Fibroblast of pulmonary artery (primary cell): ENCODE measurements around the gene EYA2.
A peak's percentile ranks its signal among the peaks of the same experiment; 100 is the strongest.

ENCODE experiments used
- DNase-seq: peaks from one replicate; pipeline ENCODE4 v3.0.0-alpha.2; 2010; ENCODE audit warnings: low read depth
- H3K4me3 ChIP-seq: replicated peaks from 2 replicates; pipeline ENCODE4 v1.5.1; 2011; ENCODE audit warnings: low read depth, mild to moderate bottlenecking, control low read depth, low read length, moderate library complexity
- TF ChIP-seq, protein P1 (sequence below): IDR thresholded peaks from 2 replicates; pipeline ENCODE4 v1.5.1; 2011; ENCODE audit warnings: mild to moderate bottlenecking, control low read depth, low read length, inconsistent platforms; ENCODE audit errors: missing control alignments

EYA2 gene

DNA sequence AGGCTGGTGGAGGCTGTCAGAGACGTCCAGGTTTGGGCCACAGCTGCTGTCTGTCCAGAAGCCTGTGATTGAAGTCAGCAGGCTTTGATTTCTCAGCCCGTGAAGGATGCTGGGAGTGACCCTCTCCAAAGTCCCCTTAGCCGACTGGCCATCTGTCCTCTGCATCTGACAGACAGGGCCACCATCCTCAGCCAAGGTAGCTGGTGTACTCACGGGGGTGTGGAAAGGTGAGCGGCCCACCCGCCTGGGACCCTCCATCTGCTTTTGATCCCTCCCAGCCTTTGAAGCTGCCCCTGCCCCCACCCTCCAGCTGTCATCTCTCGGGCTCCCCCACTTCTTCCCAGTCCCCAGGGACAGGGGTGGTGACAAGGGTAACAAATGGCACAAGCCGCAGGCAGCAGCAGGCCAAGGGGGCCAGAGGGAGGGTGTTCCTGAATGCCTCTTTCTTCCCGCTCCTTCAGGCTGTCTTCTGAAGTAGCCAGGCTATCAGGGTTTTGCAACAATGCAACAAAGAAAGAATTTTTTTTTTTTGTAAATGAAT, 84.4 kb downstream of the EYA2 start:
- no peak for DNase-seq
- TF ChIP-seq, protein P1, sequence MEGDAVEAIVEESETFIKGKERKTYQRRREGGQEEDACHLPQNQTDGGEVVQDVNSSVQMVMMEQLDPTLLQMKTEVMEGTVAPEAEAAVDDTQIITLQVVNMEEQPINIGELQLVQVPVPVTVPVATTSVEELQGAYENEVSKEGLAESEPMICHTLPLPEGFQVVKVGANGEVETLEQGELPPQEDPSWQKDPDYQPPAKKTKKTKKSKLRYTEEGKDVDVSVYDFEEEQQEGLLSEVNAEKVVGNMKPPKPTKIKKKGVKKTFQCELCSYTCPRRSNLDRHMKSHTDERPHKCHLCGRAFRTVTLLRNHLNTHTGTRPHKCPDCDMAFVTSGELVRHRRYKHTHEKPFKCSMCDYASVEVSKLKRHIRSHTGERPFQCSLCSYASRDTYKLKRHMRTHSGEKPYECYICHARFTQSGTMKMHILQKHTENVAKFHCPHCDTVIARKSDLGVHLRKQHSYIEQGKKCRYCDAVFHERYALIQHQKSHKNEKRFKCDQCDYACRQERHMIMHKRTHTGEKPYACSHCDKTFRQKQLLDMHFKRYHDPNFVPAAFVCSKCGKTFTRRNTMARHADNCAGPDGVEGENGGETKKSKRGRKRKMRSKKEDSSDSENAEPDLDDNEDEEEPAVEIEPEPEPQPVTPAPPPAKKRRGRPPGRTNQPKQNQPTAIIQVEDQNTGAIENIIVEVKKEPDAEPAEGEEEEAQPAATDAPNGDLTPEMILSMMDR: no peak
- no peak overlapping the region for H3K4me3 ChIP-seq

GRCh38 chr20:46979603-46980241, 85.1 kb downstream of the EYA2 start:
- no peak overlapping the region for H3K4me3 ChIP-seq
- TF ChIP-seq, protein P1: no peak
- DNase-seq: no peak

GRCh38 chr20:46981184-46981583, 86.5 kb downstream of the EYA2 start:
- DNase-seq: no peak
- TF ChIP-seq, protein P1: no peak
- H3K4me3 ChIP-seq: no peak overlapping the region

- TF ChIP-seq, protein P1: no peak
- H3K4me3 ChIP-seq: no peak overlapping the region
- no peak for DNase-seq
Observed at GRCh38 chr20:46983466-46983865, 88.8 kb downstream of the EYA2 start.

DNA sequence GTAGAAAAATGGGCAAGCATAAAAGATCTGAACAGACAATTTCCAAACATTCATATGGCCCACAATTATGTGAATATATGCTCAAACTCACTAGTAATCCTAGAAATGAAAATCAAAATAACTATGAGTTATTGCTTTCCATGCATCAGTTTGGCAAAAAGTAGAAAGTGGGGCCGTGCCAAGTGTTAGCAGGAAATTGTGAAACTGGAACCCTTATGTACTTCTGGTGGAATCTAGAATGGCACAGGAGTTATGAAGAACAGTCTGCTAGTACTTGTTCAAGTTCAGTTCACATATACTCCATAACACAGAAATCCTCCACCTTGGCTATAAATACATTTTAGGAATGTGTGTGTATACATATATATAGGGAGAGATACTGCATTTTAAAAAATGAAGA, 89.8 kb downstream of the EYA2 start:
- DNase-seq: peak; percentile 62
- TF ChIP-seq, protein P1: no peak
- no peak overlapping the region for H3K4me3 ChIP-seq

DNA sequence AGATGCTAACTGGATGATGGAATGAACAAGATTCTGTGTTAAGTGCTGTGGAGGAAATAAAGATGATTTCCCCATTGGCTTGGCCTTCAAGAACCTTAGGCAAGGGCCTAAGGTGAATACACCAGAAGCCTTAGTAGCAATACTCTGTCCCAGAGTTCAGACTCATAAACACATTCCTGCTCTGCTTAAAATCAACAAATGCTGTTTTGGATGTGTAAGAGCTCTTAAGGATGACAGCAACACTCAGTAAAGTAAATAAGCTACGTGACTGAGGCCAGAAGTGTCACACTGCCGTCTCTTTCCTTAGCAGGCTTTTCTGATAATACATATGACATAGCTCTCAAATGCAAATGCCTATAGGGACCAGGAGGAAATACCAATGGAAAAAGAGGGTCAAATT, 90.6 kb downstream of the EYA2 start:
- H3K4me3 ChIP-seq: no peak overlapping the region
- TF ChIP-seq, protein P1: no peak
- DNase-seq: no peak

GRCh38 chr20:46985671-46986070, 91.0 kb downstream of the EYA2 start:
- H3K4me3 ChIP-seq: no peak overlapping the region
- no peak for DNase-seq
- TF ChIP-seq, protein P1: no peak
